Muscle of leg (tissue), 11 donors: Measurements from ENCODE around the gene LRP6. TPM values are rescaled to one million over a fixed set of nuclear protein-coding genes. Genes with fewer than 3 reads are reported as not detected.

Experiments used
- DNase-seq: peaks from one replicate; pipeline ENCODE4 v3.0.0; 2013
- H3K27ac ChIP-seq: one replicate; pipeline ENCODE4 v1.5.1; 2013; ENCODE audit warnings: mild to moderate bottlenecking, low read length, control low read depth
- H3K27me3 ChIP-seq: one replicate; pipeline ENCODE4 v1.6.1; 2013; ENCODE audit warnings: low read length; ENCODE audit not compliant: control insufficient read depth, insufficient read depth
- H3K36me3 ChIP-seq: one replicate; pipeline ENCODE4 v1.6.1; 2013; ENCODE audit warnings: low read length; ENCODE audit not compliant: control insufficient read depth, insufficient read depth
- H3K4me1 ChIP-seq: one replicate; pipeline ENCODE4 v1.6.1; 2013; ENCODE audit warnings: low read length; ENCODE audit not compliant: control insufficient read depth, insufficient read depth
- H3K4me3 ChIP-seq: one replicate; pipeline ENCODE4 v1.5.1; 2013; ENCODE audit warnings: low read length, control low read depth
- H3K9me3 ChIP-seq: replicated peaks from 2 replicates; pipeline ENCODE4 v1.6.1; 2013; ENCODE audit warnings: low read depth, low read length; ENCODE audit not compliant: control insufficient read depth
- WGBS: methylation state at CpG from one replicate; pipeline ENCODE4 v1.1.5; 2013; ENCODE audit warnings: missing lambda C conversion rate; ENCODE audit not compliant: insufficient coverage; 5-methylcytosine and 5-hydroxymethylcytosine counted together
- polyA plus RNA-seq, 8 donors: library from polyadenylated mRNA; unstranded; fragments of 120-200 nt; gene quantifications; one replicate each; pipeline versions ENCODE4 v1.2.1 to v1.2.3, GENCODE V29; 2013; ENCODE audit warnings: inconsistent platforms in 1 of 8, low replicate concordance in 1 of 8; ENCODE audit not compliant: insufficient read length in 8 of 8, insufficient read depth in 1 of 8
- total RNA-seq: library from RNA; stranded (reverse); fragments of 120-200 nt; gene quantifications from one replicate; pipeline ENCODE4 v1.2.4, GENCODE V29; 2013

LRP6 gene
- total and polyA plus RNA-seq, 9 donors: 18.8 to 43.4 (median 35.7) TPM

GRCh38 chr12:12219664-12220063 lies 47.2 kb downstream of the LRP6 start:
- H3K4me1 ChIP-seq: peaks cover 3% of the 10 kb centered on the region
- no peaks in the 10 kb centered on the region for H3K36me3 ChIP-seq
- H3K27me3 ChIP-seq: no peaks in the 10 kb centered on the region
- WGBS: 85% methylated on average over 7 of the region's 9 CpGs
- no peak overlapping the region for H3K4me3 ChIP-seq
- no peak overlapping the region for H3K27ac ChIP-seq
- no peak for DNase-seq
- H3K9me3 ChIP-seq: peaks cover 4% of the 10 kb centered on the region

GRCh38 chr12:12217018-12217359 lies 49.9 kb downstream of the LRP6 start:
- no peak for DNase-seq
- peaks cover 3% of the 10 kb centered on the region for H3K4me1 ChIP-seq
- H3K9me3 ChIP-seq: peaks cover 4% of the 10 kb centered on the region
- H3K27ac ChIP-seq: no peak overlapping the region
- no peak overlapping the region for H3K4me3 ChIP-seq
- no peaks in the 10 kb centered on the region for H3K36me3 ChIP-seq
- WGBS: no CpG with 5 or more reads among the region's 5 CpGs
- H3K27me3 ChIP-seq: no peaks in the 10 kb centered on the region

- peaks cover 4% of the 10 kb centered on the region for H3K9me3 ChIP-seq
- no peaks in the 10 kb centered on the region for H3K36me3 ChIP-seq
- no peak for DNase-seq
- H3K27ac ChIP-seq: no peak overlapping the region
- H3K4me1 ChIP-seq: peaks cover 3% of the 10 kb centered on the region
- WGBS: 56% methylated on average over 1 of the region's 3 CpGs
- no peaks in the 10 kb centered on the region for H3K27me3 ChIP-seq
- H3K4me3 ChIP-seq: no peak overlapping the region
Measured at GRCh38 chr12:12216349-12217017, 50.4 kb downstream of the LRP6 start.

- Histone ChIP-seq H3K4me3 (no peak overlapping the region), H3K36me3 (no peaks in the 10 kb centered on the region), H3K4me1 (peaks cover 3% of the 10 kb centered on the region), H3K9me3 (peaks cover 4% of the 10 kb centered on the region), H3K27me3 (no peaks in the 10 kb centered on the region), H3K27ac (no peak overlapping the region)
- 0% methylated on average over 1 of the region's 3 CpGs for WGBS
- no peak for DNase-seq
Measured at GRCh38 chr12:12214635-12215131, 52.2 kb downstream of the LRP6 start.

GRCh38 chr12:12214201-12214600 lies 52.6 kb downstream of the LRP6 start:
- H3K27ac ChIP-seq: no peak overlapping the region

GRCh38 chr12:12212769-12213168 lies 54.1 kb downstream of the LRP6 start:
- no CpG with 5 or more reads among the region's 1 CpG for WGBS

More at GRCh38 chr12:12214201-12214600, 52.6 kb downstream of the LRP6 start:
- Histone ChIP-seq H3K9me3 (peaks cover 4% of the 10 kb centered on the region), H3K4me1 (peaks cover 3% of the 10 kb centered on the region), H3K4me3 (no peak overlapping the region), H3K36me3 (no peaks in the 10 kb centered on the region), H3K27me3 (no peaks in the 10 kb centered on the region)
- DNase-seq: no peak

GRCh38 chr12:12210983-12211382 lies 55.9 kb downstream of the LRP6 start:
- no peak for DNase-seq
- Histone ChIP-seq H3K27me3 (no peaks in the 10 kb centered on the region), H3K36me3 (no peaks in the 10 kb centered on the region), H3K9me3 (no peaks in the 10 kb centered on the region), H3K4me3 (no peak overlapping the region), H3K4me1 (no peaks in the 10 kb centered on the region), H3K27ac (no peak overlapping the region)
- 100% methylated on average over 1 of the region's 5 CpGs for WGBS

More at GRCh38 chr12:12212769-12213168, 54.1 kb downstream of the LRP6 start:
- Histone ChIP-seq H3K4me3 (no peak overlapping the region), H3K4me1 (peaks cover 3% of the 10 kb centered on the region), H3K27me3 (no peaks in the 10 kb centered on the region), H3K9me3 (no peaks in the 10 kb centered on the region), H3K27ac (no peak overlapping the region), H3K36me3 (no peaks in the 10 kb centered on the region)
- DNase-seq: no peak

- H3K36me3 ChIP-seq: no peaks in the 10 kb centered on the region
- no peak overlapping the region for H3K4me3 ChIP-seq
- no peaks in the 10 kb centered on the region for H3K4me1 ChIP-seq
- H3K27ac ChIP-seq: no peak overlapping the region
- WGBS: no CpG with 5 or more reads among the region's 1 CpG
- H3K9me3 ChIP-seq: no peaks in the 10 kb centered on the region
- H3K27me3 ChIP-seq: no peaks in the 10 kb centered on the region
- DNase-seq: no peak
Measured at GRCh38 chr12:12210416-12210815, 56.4 kb downstream of the LRP6 start.

GRCh38 chr12:12209675-12210074 lies 57.2 kb downstream of the LRP6 start:
- Histone ChIP-seq H3K4me3 (no peak overlapping the region), H3K36me3 (no peaks in the 10 kb centered on the region), H3K27ac (no peak overlapping the region), H3K27me3 (no peaks in the 10 kb centered on the region), H3K9me3 (no peaks in the 10 kb centered on the region), H3K4me1 (no peaks in the 10 kb centered on the region)
- no peak for DNase-seq
- 100% methylated on average over 2 of the region's 3 CpGs for WGBS

- Histone ChIP-seq H3K27me3 (no peaks in the 10 kb centered on the region), H3K27ac (no peak overlapping the region), H3K4me1 (no peaks in the 10 kb centered on the region), H3K4me3 (no peak overlapping the region), H3K9me3 (no peaks in the 10 kb centered on the region), H3K36me3 (no peaks in the 10 kb centered on the region)
- DNase-seq: no peak
- no CpG with 5 or more reads among the region's 3 CpGs for WGBS
Measured at GRCh38 chr12:12209043-12209442, 57.8 kb downstream of the LRP6 start.

- no CpG with 5 or more reads among the region's 1 CpG for WGBS
- no peak overlapping the region for H3K4me3 ChIP-seq
Measured at GRCh38 chr12:12207746-12208145, 59.1 kb downstream of the LRP6 start.

More at GRCh38 chr12:12207746-12208145, 59.1 kb downstream of the LRP6 start:
- no peaks in the 10 kb centered on the region for H3K4me1 ChIP-seq
- DNase-seq: no peak
- no peaks in the 10 kb centered on the region for H3K9me3 ChIP-seq
- H3K27ac ChIP-seq: no peak overlapping the region
- no peaks in the 10 kb centered on the region for H3K27me3 ChIP-seq
- H3K36me3 ChIP-seq: no peaks in the 10 kb centered on the region
